Measurements from ENCODE around the gene POLR2J3.
"Not testable (repeated sequence)": the region's sequence is repeated elsewhere in the genome, so short reads cannot be mapped to it uniquely, and the experiment has no call there.

POLR2J3 gene

DNA sequence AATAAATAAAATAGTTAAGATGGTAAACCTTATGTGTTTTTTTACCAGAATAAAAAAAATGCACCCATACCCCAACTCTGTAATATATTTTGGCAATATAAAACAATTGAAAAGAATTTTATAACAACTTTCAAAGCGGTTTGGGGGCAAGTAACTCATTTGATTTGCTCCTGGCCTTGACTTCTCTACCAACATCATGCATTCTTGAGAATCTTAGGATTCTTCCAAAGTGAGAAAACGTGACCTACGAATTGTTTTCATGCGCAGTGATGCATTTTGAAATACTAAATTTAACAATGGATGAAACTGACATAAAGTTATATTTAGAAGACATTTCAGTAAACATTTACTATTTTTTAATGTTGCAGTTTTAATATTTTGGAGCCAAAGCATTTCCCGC is 51.6 kb downstream of the POLR2J3 start:
- not testable (repeated sequence) for DNase-seq (ENCODE audit: low read depth)

DNA sequence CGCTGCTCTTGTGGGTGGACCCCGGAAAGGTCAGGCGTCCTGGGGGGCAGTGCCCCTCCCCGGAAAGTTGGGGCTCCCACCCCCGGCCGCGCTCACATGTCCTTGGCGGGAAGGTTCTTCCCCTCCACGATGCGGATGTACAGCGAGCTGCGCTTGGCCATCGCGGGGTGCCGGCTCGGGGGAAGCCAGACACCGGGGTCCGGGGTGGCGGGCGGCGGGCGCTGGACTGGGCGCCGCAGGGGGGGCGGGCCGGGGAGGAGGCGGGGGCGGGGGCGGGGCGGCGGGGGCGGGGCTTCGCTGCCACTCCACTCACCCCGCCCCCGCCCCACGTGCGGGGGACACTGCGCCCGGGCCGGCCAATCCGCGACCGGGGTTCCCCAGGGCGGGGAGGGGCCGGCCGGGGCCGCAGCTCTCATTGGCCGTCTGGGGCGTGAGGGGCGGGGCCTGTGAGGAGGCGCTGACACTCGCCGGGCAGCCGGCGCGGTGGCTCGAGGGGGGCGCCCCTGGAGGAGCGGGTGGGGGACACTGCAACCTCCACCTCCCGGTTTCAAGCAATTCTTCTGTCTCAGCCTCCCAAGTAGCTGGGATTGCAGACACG is 54.7 kb downstream of the POLR2J3 start, which contains the start of gene RASA4B:
RASA4B (minus strand) TSS at position 228 of the 598 bp plus-strand sequence; CDS start at position 161, 67 bp downstream.
- DNase-seq (ENCODE audit: low read depth) = not testable (repeated sequence)
